ENCODE data around the gene GPRC5B.

GPRC5B gene

DNA sequence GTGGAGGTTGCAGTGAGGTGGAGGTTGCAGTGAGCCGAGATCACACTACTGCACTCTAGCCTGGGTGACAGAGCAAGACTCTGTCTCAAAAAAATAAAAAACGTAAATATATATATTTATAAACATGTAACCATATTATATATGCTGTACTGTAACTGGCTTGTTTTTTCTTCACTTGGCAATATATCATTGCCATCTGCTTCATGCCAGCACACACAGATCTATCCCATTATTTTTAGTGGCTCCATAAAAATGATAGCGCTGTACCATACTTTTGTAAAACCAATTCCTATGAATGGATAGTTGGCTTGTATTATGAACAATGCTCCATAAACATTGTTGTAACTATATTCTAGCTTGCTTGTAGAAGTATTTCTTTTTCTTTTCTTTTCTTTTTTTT is 49.5 kb downstream of the GPRC5B start:
- H3K4me1 ChIP-seq: no peaks in the 10 kb centered on the region
- no peak for TF ChIP-seq Cebpa-rat (IDR thresholded peaks at IDR 0.05)
- H3K9me3 ChIP-seq (replicated peaks in 1 of 11): no peaks in the 10 kb centered on the region
- no peak overlapping the region for H3K4me3 ChIP-seq
- H3K4me2 ChIP-seq: no peak overlapping the region
- no peak overlapping the region for H3K9ac ChIP-seq
- H3K27me3 ChIP-seq: no peaks in the 10 kb centered on the region
- H4K20me1 ChIP-seq: no peaks in the 10 kb centered on the region; a peak in 1 of 22 replicates
- H3K36me3 ChIP-seq: no peaks in the 10 kb centered on the region; a peak in 1 of 22 replicates
- H3K27ac ChIP-seq: no peak overlapping the region

DNA sequence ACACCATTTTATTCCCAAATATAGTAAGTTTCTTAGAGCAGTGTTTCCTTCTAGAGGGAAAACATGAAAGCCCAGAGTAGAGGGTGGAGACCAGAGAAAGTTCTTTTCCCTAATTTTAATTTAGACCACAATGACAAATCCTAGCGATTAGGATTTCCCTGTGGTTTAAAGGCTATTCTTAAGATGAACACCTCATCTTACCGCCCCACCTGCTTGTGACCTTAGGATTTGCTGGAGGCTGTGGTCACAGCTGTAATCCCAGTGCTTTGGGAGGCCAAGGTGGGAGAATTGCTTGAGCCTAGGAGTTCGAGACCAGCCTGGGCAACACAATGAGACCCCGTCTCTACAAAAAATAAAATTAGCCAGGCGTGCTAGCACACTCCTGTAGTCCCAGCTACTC is 51.1 kb downstream of the GPRC5B start:
- Histone ChIP-seq H3K27me3 (no peaks in the 10 kb centered on the region), H3K4me2 (no peak overlapping the region), H3K9ac (no peak overlapping the region), H3K4me3 (no peak overlapping the region), H3K27ac (no peak overlapping the region), H4K20me1 (no peaks in the 10 kb centered on the region), H3K4me1 (no peaks in the 10 kb centered on the region), H3K36me3 (no peaks in the 10 kb centered on the region; a peak in 1 of 22 replicates), H3K9me3 (replicated peaks in 1 of 11) (no peaks in the 10 kb centered on the region)
- no peak for TF ChIP-seq Cebpa-rat (IDR thresholded peaks at IDR 0.05)

DNA sequence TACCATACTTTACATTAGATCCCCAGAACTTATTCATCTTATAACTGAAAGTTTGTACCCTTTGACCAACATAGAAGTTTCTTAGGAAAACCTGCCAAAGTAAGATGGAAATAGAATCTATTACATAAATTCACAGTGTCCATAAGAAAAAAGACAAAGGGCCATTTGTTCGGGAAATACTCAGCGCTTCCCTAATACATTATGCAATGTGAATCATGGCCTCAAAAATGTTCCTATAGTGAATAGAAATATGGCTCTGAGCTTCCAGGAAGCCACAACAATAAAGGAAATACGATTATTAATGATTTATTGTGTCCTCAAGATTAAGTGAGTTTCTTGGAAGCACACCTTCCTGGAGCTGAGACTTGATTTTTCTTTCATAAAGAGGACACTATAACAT is 51.5 kb downstream of the GPRC5B start:
- Histone ChIP-seq H3K27ac (no peak overlapping the region), H3K4me1 (no peaks in the 10 kb centered on the region), H3K36me3 (no peaks in the 10 kb centered on the region; a peak in 1 of 22 replicates), H3K9ac (no peak overlapping the region), H3K4me3 (no peak overlapping the region), H3K9me3 (replicated peaks in 1 of 11) (no peaks in the 10 kb centered on the region), H4K20me1 (no peaks in the 10 kb centered on the region), H3K27me3 (no peaks in the 10 kb centered on the region), H3K4me2 (no peak overlapping the region)
- TF ChIP-seq Cebpa-rat (IDR thresholded peaks at IDR 0.05): no peak

DNA sequence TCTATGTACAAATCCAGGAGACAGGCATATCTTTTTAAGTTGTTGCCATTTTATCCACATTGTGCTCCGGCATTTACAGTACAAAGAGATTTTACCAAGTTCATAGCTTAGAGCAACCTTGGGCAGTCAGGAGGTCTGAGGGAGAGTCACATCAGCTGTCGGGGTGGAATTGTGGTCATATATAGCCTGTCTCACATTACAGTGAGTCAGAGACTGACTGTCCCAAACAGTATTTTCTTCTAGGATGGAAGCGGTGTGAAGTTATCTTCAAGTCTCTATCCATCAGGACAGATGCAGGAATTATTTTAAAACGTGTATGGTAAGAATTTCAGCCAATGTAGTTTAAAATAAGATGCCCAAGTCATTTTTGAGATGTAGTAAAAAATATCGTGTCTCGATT is 53.0 kb downstream of the GPRC5B start:
- Histone ChIP-seq H3K4me3 (no peak overlapping the region), H3K27ac (no peak overlapping the region), H3K4me1 (no peaks in the 10 kb centered on the region), H3K9ac (no peak overlapping the region), H3K36me3 (no peaks in the 10 kb centered on the region; a peak in 1 of 22 replicates), H3K27me3 (no peaks in the 10 kb centered on the region), H3K9me3 (replicated peaks in 1 of 11) (no peaks in the 10 kb centered on the region), H4K20me1 (no peaks in the 10 kb centered on the region), H3K4me2 (no peak overlapping the region)
- TF ChIP-seq Cebpa-rat (IDR thresholded peaks at IDR 0.05): no peak

DNA sequence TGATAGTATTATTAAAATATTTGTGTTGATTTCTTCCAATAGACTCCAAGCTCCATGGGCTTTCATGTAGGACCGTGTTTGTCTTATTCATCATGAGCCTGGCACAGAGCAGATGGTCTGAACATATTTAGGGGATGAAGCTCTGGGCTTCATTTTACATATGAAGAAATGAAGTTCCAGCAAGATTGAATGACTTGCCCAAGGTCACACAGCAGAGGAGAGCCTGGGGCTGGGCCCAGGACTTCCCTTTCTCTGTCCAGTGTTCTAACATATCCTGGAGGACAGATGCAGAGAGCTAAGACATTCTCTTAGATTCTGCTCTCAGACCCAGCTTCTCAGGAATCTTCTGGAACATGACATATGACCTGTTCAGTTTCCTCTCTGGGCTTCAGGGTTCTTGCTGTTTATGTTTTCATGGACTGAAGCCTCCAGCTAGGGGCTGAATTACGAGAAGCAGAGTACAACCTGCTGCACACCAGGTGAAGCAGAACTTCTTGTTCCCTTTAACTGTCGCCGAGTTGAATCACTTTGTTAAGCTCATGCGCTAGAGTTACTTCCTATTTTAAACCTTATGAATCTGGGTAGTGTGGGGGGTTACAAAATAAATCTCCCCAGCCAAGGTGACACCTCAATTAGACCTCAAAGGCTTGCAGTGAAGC is 53.6 kb downstream of the GPRC5B start:
- TF ChIP-seq Cebpa-rat (IDR thresholded peaks at IDR 0.05): no peak
- no peak overlapping the region for H3K4me2 ChIP-seq
- H3K36me3 ChIP-seq: no peaks in the 10 kb centered on the region; a peak in 1 of 22 replicates
- no peaks in the 10 kb centered on the region for H3K27me3 ChIP-seq
- no peak overlapping the region for H3K27ac ChIP-seq
- no peaks in the 10 kb centered on the region for H4K20me1 ChIP-seq
- H3K9me3 ChIP-seq (replicated peaks in 1 of 11): no peaks in the 10 kb centered on the region
- no peak overlapping the region for H3K4me3 ChIP-seq
- no peak overlapping the region for H3K9ac ChIP-seq
- H3K4me1 ChIP-seq: no peaks in the 10 kb centered on the region

DNA sequence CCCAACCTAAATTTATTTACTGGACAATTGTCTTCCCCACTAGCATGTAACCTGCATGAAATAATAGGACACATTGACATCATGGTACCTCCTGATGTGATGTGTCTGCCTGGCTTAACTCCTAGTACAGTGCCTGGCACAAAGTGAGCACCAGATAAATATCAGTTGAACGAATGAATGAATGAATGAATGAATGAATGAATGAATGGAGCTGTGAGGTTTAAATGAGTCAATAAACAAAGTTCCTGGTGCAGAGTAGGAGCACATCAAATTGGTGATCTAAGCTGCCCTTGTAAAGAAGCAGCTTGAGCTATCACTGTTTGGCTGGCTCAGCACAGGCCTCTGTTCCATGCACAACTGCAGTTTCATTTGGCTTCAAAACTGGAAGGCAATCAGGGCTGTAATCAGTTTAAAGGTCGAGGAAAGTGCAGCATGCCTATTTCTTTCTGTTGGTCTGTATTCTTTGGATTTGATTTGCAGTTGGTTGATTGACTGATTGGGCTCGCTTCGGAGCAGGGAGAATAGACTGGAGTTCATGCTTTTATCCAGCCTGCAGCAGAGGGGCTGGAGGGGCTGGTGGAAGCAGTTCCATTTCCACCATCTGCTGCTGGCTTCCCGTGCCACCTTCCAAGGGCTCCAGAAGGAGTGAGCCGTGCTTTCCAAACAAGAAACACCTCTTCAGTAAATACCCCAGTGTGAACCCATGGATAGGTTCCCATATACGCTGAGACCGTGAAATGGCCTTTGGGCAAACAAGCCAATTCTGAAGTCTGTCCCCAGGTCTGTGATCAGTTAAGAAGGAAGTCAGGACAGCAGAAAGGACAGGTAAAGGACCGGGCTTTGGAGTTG is 54.6 kb downstream of the GPRC5B start:
- TF ChIP-seq Cebpa-rat (IDR thresholded peaks at IDR 0.05): no peak
- no peaks in the 10 kb centered on the region for H3K9me3 ChIP-seq (replicated peaks in 1 of 11)
- H3K27me3 ChIP-seq: no peaks in the 10 kb centered on the region
- no peaks in the 10 kb centered on the region for H4K20me1 ChIP-seq
- H3K36me3 ChIP-seq: no peaks in the 10 kb centered on the region; a peak in 1 of 22 replicates
- no peak overlapping the region for H3K4me2 ChIP-seq
- no peak overlapping the region for H3K27ac ChIP-seq
- no peak overlapping the region for H3K9ac ChIP-seq
- H3K4me1 ChIP-seq: no peaks in the 10 kb centered on the region
- no peak overlapping the region for H3K4me3 ChIP-seq

DNA sequence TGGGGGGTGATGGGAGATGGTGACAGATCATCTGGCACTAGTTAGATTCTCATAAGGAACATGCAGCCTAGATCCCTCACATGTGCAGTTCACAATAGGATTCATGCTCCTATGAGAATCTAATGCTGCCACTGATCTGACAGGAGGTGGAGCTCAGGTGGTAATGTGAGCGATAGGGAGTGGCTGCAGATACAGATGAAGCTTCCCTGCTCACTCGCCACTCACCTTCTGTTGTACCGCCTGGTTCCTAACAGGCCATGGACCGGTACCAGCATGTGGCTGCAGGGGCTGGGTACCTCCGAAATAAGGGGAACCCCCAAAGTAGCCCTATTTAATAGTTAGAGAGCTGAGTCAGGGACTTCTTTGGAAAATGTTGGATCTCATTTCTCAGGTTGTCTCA is 60.4 kb downstream of the GPRC5B start:
- H3K27me3 ChIP-seq: no peaks in the 10 kb centered on the region
- TF ChIP-seq Cebpa-rat (IDR thresholded peaks at IDR 0.05): no peak
- H3K9me3 ChIP-seq (replicated peaks in 1 of 11): peaks cover 0 to 7% (median 0%) of the 10 kb centered on the region in 11 experiments; a peak in 5 of 22 replicates
- no peak overlapping the region for H3K9ac ChIP-seq
- H3K4me1 ChIP-seq: peaks cover 0 to 9% (median 0%) of the 10 kb centered on the region in 10 experiments; a peak in 5 of 20 replicates
- H3K4me2 ChIP-seq: no peak overlapping the region
- no peak overlapping the region for H3K4me3 ChIP-seq
- H3K36me3 ChIP-seq: no peaks in the 10 kb centered on the region
- no peak overlapping the region for H3K27ac ChIP-seq
- no peaks in the 10 kb centered on the region for H4K20me1 ChIP-seq

DNA sequence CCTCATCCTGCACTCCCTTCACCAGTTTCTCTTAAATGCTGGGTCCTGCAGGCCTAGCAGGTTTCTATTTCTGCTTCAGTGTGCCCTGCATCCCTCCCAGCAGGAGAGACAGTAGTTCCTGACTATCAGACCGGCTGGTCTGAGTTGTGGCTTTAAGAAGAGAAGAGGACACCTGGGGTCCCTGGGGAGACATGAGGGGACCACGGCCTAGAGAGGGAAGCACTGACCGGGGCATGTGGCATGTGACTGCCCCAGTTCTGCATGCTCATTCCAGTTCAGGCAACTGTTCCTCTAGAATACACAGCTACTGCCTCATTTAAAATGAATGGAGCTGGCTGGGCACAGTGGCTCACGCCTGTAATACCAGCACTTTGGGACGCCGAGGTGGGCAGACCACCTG is 61.3 kb downstream of the GPRC5B start:
- no peak overlapping the region for H3K27ac ChIP-seq
- peak overlapping the region in 5 of 11 experiments; percentile 15 to 48 (median 18); a peak in 6 of 22 replicates for H3K4me2 ChIP-seq
- no peak for TF ChIP-seq Cebpa-rat (IDR thresholded peaks at IDR 0.05)
- H3K9ac ChIP-seq: no peak overlapping the region
- H3K36me3 ChIP-seq: no peaks in the 10 kb centered on the region
- peaks cover 0 to 7% (median 0%) of the 10 kb centered on the region in 11 experiments; a peak in 5 of 22 replicates for H3K9me3 ChIP-seq (replicated peaks in 1 of 11)
- H3K4me3 ChIP-seq: no peak overlapping the region
- no peaks in the 10 kb centered on the region for H3K27me3 ChIP-seq
- peaks cover 0 to 9% (median 0%) of the 10 kb centered on the region in 10 experiments; a peak in 5 of 20 replicates for H3K4me1 ChIP-seq
- H4K20me1 ChIP-seq: no peaks in the 10 kb centered on the region

DNA sequence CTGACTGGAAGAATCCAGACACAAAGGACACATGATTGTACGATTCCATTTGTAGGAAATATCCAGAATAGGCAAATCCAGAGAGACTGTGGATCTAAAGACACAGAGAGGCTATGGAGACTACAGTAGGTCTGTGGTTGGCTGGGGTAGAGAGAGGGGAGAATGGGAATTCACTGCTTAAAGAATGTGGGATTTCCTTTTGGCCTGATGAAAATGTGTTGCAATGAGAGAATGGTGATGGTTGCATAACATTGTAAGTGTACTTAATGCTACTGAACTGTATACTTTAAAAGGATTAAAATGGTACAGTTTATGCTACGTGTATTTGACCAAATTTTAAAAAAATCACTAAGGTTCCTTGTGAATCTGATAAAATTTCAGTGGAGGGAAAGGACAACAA is 62.1 kb downstream of the GPRC5B start:
- TF ChIP-seq Cebpa-rat (IDR thresholded peaks at IDR 0.05): no peak
- Histone ChIP-seq H3K9ac (no peak overlapping the region), H3K36me3 (no peaks in the 10 kb centered on the region), H3K27ac (no peak overlapping the region), H3K27me3 (no peaks in the 10 kb centered on the region), H3K4me1 (peaks cover 0 to 9% (median 0%) of the 10 kb centered on the region in 10 experiments; a peak in 5 of 20 replicates), H4K20me1 (no peaks in the 10 kb centered on the region), H3K4me2 (no peak overlapping the region), H3K9me3 (replicated peaks in 1 of 11) (peaks cover 0 to 7% (median 0%) of the 10 kb centered on the region in 11 experiments; a peak in 5 of 22 replicates), H3K4me3 (no peak overlapping the region)

All from BLaER1 treated with 17β-estradiol and CSF1 and Interleukin-3, amounts not matched to agents 10 nM and 100 nM (cell line).